ENCODE measurements around the gene TAF8. TPM values are rescaled to one million over a fixed set of nuclear protein-coding genes. Genes with fewer than 3 reads are reported as not detected.
A peak's percentile ranks its signal among the peaks of the same experiment; 100 is the strongest.
"Not testable (repeated sequence)": the region's sequence is repeated elsewhere in the genome, so short reads cannot be mapped to it uniquely, and the experiment has no call there.

Gene TAF8
- total RNA-seq, 1 experiment from 2014 or later = 35.5 TPM

DNA sequence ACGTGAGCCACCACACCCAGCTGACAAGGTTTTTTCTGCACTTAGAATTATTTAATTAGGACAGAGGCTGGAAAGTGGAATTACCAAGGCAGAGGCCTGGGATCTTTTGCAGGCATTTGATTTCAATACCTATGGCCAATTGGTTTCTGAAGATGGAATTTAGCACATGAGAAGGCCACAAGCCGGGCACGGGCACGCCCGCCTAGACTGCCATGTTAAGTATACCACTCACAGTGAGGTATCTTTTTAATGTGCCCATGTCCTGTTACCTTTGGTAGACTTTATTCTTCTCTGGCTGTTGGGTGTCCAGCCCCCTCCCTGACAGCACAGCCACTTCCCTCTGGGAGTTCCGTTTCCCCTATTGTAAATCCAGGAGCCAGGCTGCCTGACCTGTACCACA lies 18.0 kb upstream of the TAF8 start:
- no peak overlapping the region for H3K27ac ChIP-seq (ENCODE audit: low read length)
- DNase-seq (ENCODE audit: low read depth, low spot score) (no peak), ATAC-seq (no peak)
- no peaks in the 10 kb centered on the region for H3K4me1 ChIP-seq (ENCODE audit: control insufficient read depth, insufficient read depth, low read length)
- H3K36me3 ChIP-seq (ENCODE audit: control insufficient read depth, insufficient read depth, low read length) = no peaks in the 10 kb centered on the region
- in situ Hi-C loops (cut with HindIII; ENCODE audit: low pct_unique_long_range_greater_than_20kb, low sequenced_read_pairs) (no loop called here), intact Hi-C loops (cut with micrococcal nuclease; ENCODE audit: unreplicated experiment) (loop anchor here (5.0 kb wide), 1 partner anchor 230 kb away; no protein-coding TSS in a partner anchor)
- no peak for TF ChIP-seq POLR2AphosphoS5 (IDR thresholded peaks at IDR 0.05; ENCODE audit: low read depth, low read length)
- TF ChIP-seq, protein P1, sequence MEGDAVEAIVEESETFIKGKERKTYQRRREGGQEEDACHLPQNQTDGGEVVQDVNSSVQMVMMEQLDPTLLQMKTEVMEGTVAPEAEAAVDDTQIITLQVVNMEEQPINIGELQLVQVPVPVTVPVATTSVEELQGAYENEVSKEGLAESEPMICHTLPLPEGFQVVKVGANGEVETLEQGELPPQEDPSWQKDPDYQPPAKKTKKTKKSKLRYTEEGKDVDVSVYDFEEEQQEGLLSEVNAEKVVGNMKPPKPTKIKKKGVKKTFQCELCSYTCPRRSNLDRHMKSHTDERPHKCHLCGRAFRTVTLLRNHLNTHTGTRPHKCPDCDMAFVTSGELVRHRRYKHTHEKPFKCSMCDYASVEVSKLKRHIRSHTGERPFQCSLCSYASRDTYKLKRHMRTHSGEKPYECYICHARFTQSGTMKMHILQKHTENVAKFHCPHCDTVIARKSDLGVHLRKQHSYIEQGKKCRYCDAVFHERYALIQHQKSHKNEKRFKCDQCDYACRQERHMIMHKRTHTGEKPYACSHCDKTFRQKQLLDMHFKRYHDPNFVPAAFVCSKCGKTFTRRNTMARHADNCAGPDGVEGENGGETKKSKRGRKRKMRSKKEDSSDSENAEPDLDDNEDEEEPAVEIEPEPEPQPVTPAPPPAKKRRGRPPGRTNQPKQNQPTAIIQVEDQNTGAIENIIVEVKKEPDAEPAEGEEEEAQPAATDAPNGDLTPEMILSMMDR (IDR thresholded peaks at IDR 0.05) = no peak
- TSS peak; percentile 57 for BruUV-seq (replicated peaks)
- ChIA-PET POLR2A (no interaction called here), CTCF (no interaction called here)
- no peaks in the 10 kb centered on the region for H3K27me3 ChIP-seq (ENCODE audit: control insufficient read depth, insufficient read depth, low read length)
- no peak overlapping the region for H3K4me3 ChIP-seq (ENCODE audit: low read depth in 2 of 2, low read length in 2 of 2)
- H3K9me3 ChIP-seq (ENCODE audit: control insufficient read depth, insufficient read depth, low read depth, low read length) = no peaks in the 10 kb centered on the region

DNA sequence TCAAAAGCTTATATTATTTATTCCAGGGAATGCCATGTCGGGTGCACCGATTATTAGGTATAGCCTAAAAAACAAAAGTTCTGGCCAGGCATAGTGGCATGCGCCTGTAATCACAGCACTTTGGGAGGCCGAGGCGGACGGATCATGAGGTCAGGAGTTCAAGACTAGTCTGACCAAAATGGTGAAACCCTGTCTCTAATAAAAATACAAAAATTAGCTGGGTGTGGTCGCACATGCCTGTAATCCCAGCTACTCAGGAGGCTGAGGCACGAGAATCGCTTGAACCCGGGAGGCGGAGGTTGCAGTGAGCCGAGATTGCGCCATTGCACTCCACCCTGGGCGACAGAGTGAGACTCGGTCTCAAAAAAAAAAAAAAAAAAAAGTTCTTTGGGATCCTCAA lies 12.7 kb upstream of the TAF8 start:
- CTCF ChIA-PET = interaction anchor here (0.7 kb wide), 1 partner anchor 19 kb away, joined by 5 read pairs; no protein-coding TSS in a partner anchor
- DNase-seq (ENCODE audit: low read depth, low spot score); H3K27me3 ChIP-seq (ENCODE audit: control insufficient read depth, insufficient read depth, low read length); in situ Hi-C loops (cut with HindIII; ENCODE audit: low pct_unique_long_range_greater_than_20kb, low sequenced_read_pairs); H3K4me3 ChIP-seq (ENCODE audit: low read depth in 2 of 2, low read length in 2 of 2); H3K4me1 ChIP-seq (ENCODE audit: control insufficient read depth, insufficient read depth, low read length); BruUV-seq (replicated peaks); POLR2A ChIA-PET; H3K36me3 ChIP-seq (ENCODE audit: control insufficient read depth, insufficient read depth, low read length); intact Hi-C loops (cut with micrococcal nuclease; ENCODE audit: unreplicated experiment); ATAC-seq; H3K9me3 ChIP-seq (ENCODE audit: control insufficient read depth, insufficient read depth, low read depth, low read length); H3K27ac ChIP-seq (ENCODE audit: low read length): not testable (repeated sequence)

DNA sequence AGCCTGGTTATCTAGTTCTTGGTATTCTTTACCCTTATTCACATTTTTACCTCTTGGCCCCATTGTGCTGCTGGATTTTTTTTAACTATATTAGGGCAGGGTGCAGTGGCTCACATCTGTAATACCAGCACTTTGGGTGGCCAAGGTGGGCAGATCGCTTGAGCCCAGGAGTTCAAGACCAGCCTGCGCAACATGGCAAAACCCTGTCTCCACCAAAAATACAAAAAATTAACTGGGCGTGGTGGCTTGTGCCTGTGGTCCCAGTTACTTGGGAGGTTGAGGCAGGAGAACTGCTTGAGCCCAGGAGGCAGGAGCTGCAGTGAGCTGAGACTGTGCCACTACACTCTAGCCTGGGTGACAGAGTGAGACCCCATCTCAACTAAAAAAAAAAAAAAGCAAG lies 12.2 kb upstream of the TAF8 start:
- Histone ChIP-seq H3K27ac (ENCODE audit: low read length) (no peak overlapping the region), H3K36me3 (ENCODE audit: control insufficient read depth, insufficient read depth, low read length) (no peaks in the 10 kb centered on the region), H3K27me3 (ENCODE audit: control insufficient read depth, insufficient read depth, low read length) (no peaks in the 10 kb centered on the region), H3K4me3 (ENCODE audit: low read depth in 2 of 2, low read length in 2 of 2) (no peak overlapping the region), H3K9me3 (ENCODE audit: control insufficient read depth, insufficient read depth, low read depth, low read length) (no peaks in the 10 kb centered on the region), H3K4me1 (ENCODE audit: control insufficient read depth, insufficient read depth, low read length) (no peaks in the 10 kb centered on the region)
- TF ChIP-seq TCF7L2 (IDR thresholded peaks at IDR 0.05; ENCODE audit: low read depth, low read length) (no peak), POLR2AphosphoS5 (IDR thresholded peaks at IDR 0.05; ENCODE audit: low read depth, low read length) (no peak)
- TF ChIP-seq, protein P1 (IDR thresholded peaks at IDR 0.05) = no peak
- TF ChIP-seq, protein P2, sequence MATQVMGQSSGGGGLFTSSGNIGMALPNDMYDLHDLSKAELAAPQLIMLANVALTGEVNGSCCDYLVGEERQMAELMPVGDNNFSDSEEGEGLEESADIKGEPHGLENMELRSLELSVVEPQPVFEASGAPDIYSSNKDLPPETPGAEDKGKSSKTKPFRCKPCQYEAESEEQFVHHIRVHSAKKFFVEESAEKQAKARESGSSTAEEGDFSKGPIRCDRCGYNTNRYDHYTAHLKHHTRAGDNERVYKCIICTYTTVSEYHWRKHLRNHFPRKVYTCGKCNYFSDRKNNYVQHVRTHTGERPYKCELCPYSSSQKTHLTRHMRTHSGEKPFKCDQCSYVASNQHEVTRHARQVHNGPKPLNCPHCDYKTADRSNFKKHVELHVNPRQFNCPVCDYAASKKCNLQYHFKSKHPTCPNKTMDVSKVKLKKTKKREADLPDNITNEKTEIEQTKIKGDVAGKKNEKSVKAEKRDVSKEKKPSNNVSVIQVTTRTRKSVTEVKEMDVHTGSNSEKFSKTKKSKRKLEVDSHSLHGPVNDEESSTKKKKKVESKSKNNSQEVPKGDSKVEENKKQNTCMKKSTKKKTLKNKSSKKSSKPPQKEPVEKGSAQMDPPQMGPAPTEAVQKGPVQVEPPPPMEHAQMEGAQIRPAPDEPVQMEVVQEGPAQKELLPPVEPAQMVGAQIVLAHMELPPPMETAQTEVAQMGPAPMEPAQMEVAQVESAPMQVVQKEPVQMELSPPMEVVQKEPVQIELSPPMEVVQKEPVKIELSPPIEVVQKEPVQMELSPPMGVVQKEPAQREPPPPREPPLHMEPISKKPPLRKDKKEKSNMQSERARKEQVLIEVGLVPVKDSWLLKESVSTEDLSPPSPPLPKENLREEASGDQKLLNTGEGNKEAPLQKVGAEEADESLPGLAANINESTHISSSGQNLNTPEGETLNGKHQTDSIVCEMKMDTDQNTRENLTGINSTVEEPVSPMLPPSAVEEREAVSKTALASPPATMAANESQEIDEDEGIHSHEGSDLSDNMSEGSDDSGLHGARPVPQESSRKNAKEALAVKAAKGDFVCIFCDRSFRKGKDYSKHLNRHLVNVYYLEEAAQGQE (IDR thresholded peaks at IDR 0.05; ENCODE audit: insufficient read depth in 1 of 2, low read depth in 2 of 2, low read length in 1 of 2) = no peak
- ATAC-seq = no peak
- no TSS peak for BruUV-seq (replicated peaks)
- no peak for DNase-seq (ENCODE audit: low read depth, low spot score)
- CTCF ChIA-PET = no interaction called here
- intact Hi-C loops (cut with micrococcal nuclease; ENCODE audit: unreplicated experiment) = no loop called here
- in situ Hi-C loops (cut with HindIII; ENCODE audit: low pct_unique_long_range_greater_than_20kb, low sequenced_read_pairs) = no loop called here
- POLR2A ChIA-PET = no interaction called here

All from Panc1 (cell line).